Aorta (tissue), 5 donors: ENCODE measurements around the gene PAMR1. TPM values are rescaled to one million over a fixed set of nuclear protein-coding genes. Genes with fewer than 3 reads are reported as not detected.

Source experiments
- ATAC-seq: fragments of 200-7000 bp; cut with Tn5 transposase; one replicate; pipeline ENCODE4 v1.9.1; 2022; ENCODE audit warnings: moderate library complexity; ENCODE audit not compliant: low FRiP score
- DNase-seq, 2 donors: peaks; one replicate each; pipeline ENCODE4 v3.0.0-alpha.2; 2020
- H3K27ac ChIP-seq, 2 donors: one replicate each; pipeline ENCODE4 v1.5.1; 2013; ENCODE audit warnings: low read length in 2 of 2, mild to moderate bottlenecking in 2 of 2, moderate library complexity in 2 of 2, control low read depth in 1 of 2, inconsistent platforms in 1 of 2, low read depth in 1 of 2
- H3K27me3 ChIP-seq, 2 donors: one replicate each; pipeline ENCODE4 v1.6.1; 2013; ENCODE audit warnings: control low read depth in 1 of 2, low read length in 1 of 2, mild to moderate bottlenecking in 1 of 2, moderate library complexity in 1 of 2; ENCODE audit not compliant: insufficient read depth in 2 of 2, control insufficient read depth in 1 of 2
- H3K36me3 ChIP-seq, 2 donors: one replicate each; pipeline ENCODE4 v1.6.1; 2013; ENCODE audit warnings: control low read depth in 1 of 2, low read length in 1 of 2, mild to moderate bottlenecking in 1 of 2; ENCODE audit not compliant: insufficient read depth in 2 of 2, control insufficient read depth in 1 of 2
- H3K4me1 ChIP-seq, 2 donors: one replicate each; pipeline ENCODE4 v1.6.1; 2013; ENCODE audit warnings: low read length in 2 of 2, control low read depth in 1 of 2, mild to moderate bottlenecking in 1 of 2, moderate library complexity in 1 of 2; ENCODE audit not compliant: insufficient read depth in 2 of 2, control insufficient read depth in 1 of 2
- H3K4me3 ChIP-seq, 2 donors: one replicate each; pipeline ENCODE4 v1.5.1; 2013; ENCODE audit warnings: low read length in 2 of 2, control low read depth in 1 of 2, mild to moderate bottlenecking in 1 of 2
- H3K9me3 ChIP-seq: one replicate; pipeline ENCODE4 v1.6.1; 2013; ENCODE audit warnings: mild to moderate bottlenecking, low read length; ENCODE audit not compliant: control insufficient read depth
- WGBS, 2 donors: extraction: QIAGEN DNeasy Blood & Tissue Kit; methylation state at CpG; one replicate each; pipeline ENCODE4 v1.1.7; 2013; 5-methylcytosine and 5-hydroxymethylcytosine counted together
- intact Hi-C, 2 donors: fragments of 100-400 bp; cut with DNase I; formaldehyde crosslinking; loops; one replicate each; pipeline versions ENCODE4 v1.14.2 to v1.15.0; 2022
- polyA plus RNA-seq, 2 donors: library from polyadenylated mRNA; stranded (reverse); fragments of 200-250 nt; gene quantifications; one replicate each; pipeline ENCODE4 v1.2.3, GENCODE V29; 2013
- total RNA-seq, 2 donors: library from RNA; stranded (reverse); fragmentation: NEBNext Ultra II Directional; extraction: Animal tissue kit (Norgen Biotek cat#: 25700); gene quantifications; one replicate each; pipeline ENCODE4 v1.2.1, GENCODE V29; 2021
- donor health status: healthy with polysubstance abuse.
- donor health status: Bipolar disorder and iron deficiency.
- donor health status: DM: no; HTN: no; CAD: no.
- donor health status: DM: no; HTN: no; CAD: no.
- donor health status: DM: yes; HTN: yes; CAD: no.

Gene PAMR1
- total and polyA plus RNA-seq, 4 donors: 0.69 to 3.1 (median 2.2) TPM

DNA sequence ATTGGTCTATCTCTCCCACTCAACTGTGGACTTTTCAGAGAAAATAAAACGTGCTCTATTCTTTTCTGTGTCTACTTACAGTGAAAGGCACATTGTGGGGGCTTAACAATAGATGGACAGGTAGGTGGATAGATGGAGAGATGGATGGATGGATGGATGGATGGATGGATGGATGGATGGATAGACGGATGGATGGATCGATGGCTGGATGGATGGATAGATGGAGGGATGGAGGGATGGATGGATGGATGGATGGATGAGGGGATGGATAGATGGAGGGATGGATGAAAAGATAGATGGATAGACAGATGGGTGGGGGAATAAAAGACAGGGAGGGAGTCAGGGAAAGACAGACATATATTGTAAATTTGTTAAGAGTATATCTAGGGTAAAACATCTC, 91.8 kb downstream of the PAMR1 start:
- ATAC-seq (no peak), DNase-seq (no peak)
- H3K27me3 ChIP-seq: no peaks in the 10 kb centered on the region
- 69 to 79% methylated on average over 3 of the region's 3 CpGs for WGBS, 2 donors
- peaks cover 1% of the 10 kb centered on the region for H3K9me3 ChIP-seq
- no peaks in the 10 kb centered on the region for H3K36me3 ChIP-seq
- intact Hi-C loops: no loop called here
- H3K27ac ChIP-seq: no peak overlapping the region
- no peak overlapping the region for H3K4me3 ChIP-seq
- no peaks in the 10 kb centered on the region for H3K4me1 ChIP-seq

DNA sequence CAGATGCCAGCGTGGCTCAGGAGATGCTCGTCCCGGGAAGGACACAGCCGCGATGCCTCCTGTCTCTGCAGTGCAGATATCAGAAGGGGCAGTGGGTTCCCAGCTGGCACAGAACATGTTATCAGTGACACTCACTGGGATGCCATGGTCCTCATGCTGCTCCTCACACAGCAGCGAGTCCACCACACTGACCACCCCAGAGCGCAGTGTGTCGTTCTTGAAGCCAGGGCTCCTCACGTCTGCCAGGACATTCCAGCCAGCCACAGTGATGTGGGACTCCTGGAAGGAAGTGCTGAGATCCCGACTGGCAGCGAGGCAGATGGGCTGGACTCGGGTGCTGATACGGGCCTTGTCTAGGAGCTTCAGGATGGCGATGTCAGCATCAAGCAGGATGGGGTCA, 93.0 kb downstream of the PAMR1 start:
- no peaks in the 10 kb centered on the region for H3K27me3 ChIP-seq
- H3K9me3 ChIP-seq: peaks cover 1% of the 10 kb centered on the region
- no peaks in the 10 kb centered on the region for H3K4me1 ChIP-seq
- H3K4me3 ChIP-seq: no peak overlapping the region
- intact Hi-C loops: no loop called here
- ATAC-seq (no peak), DNase-seq (no peak)
- H3K27ac ChIP-seq: no peak overlapping the region
- no peaks in the 10 kb centered on the region for H3K36me3 ChIP-seq
- WGBS, 2 donors: 90 to 92% methylated on average over 14 of the region's 14 CpGs

DNA sequence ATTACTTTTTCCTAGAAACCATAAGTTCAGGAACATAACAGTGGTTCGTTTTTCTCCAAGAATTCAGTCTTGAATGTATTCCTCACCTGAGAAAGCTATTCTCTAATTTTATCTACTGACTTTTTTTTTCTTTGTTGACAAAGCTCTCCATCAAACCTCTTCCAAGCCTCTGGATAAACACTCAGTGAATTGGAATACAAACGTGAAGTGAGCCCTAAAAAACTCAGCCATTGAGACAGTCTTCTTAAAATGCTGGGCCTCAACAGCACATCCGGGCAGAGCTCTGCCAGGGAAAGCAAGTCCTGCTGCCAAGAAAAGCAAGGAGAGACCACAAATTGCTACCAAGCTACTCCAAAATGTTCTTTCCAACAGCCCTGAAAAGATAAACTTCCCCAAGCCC, 98.3 kb downstream of the PAMR1 start:
- Histone ChIP-seq H3K4me3 (no peak overlapping the region), H3K36me3 (no peaks in the 10 kb centered on the region), H3K4me1 (no peaks in the 10 kb centered on the region), H3K27ac (no peak overlapping the region), H3K27me3 (no peaks in the 10 kb centered on the region), H3K9me3 (no peaks in the 10 kb centered on the region)
- intact Hi-C loops: no loop called here
- DNase-seq (no peak), ATAC-seq (peak; percentile 48)
- 2 to 4% methylated on average over 3 of the region's 3 CpGs for WGBS, 2 donors

DNA sequence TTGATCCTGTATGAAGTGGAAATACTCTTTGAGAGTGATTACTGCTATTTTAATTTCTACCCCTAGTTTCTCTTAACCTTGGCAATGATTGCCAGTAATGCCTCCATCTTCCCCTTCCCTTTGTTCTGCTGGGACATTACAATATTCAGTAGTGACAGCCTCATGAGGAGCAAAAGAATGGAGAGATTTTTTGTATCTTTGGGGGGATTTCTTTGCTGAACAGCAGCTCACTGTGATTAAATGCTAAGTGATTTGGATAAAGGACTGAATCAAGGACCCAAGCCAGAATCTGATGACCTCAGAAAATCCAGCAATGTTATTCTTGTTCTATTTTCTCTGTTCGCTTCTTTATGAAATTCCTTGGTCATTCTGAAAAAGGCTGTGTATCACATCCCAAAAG, 99.1 kb downstream of the PAMR1 start:
- intact Hi-C loops: no loop called here
- no peaks in the 10 kb centered on the region for H3K4me1 ChIP-seq
- H3K27me3 ChIP-seq: peaks cover 0 to 1% of the 10 kb centered on the region in 2 donors
- WGBS, 2 donors: 2 to 4% methylated on average over 1 of the region's 1 CpG
- ATAC-seq (no peak), DNase-seq (no peak)
- no peaks in the 10 kb centered on the region for H3K36me3 ChIP-seq
- no peak overlapping the region for H3K4me3 ChIP-seq
- H3K9me3 ChIP-seq: no peaks in the 10 kb centered on the region
- no peak overlapping the region for H3K27ac ChIP-seq

DNA sequence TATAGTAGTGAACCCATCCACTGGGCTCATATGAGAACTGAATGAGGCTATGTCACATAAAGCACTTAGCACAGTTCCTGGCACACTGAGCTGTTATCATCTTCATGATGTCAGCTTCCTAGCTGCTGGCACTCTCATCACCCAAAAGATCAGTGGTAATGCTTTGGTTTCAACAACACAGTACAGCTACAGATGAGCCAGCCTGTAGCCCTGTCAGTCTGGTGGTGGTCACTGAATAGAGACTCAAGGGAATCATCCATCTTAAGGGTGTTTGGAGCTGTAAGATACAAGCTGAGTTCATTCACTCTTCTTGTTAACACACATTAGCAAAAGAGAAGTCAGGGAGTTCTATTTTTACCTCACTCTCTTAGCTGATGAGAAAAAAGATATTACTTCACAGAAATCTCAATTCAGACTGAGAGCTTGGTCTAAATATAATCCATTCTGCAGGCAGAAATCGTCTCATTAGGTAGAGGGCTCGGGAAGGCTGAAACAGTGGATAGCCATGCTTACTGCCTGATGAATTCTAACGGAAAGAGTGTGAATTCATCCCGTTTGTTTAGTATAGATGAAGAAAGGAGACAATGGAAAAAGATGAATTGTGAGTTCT, 99.7 kb downstream of the PAMR1 start:
- Histone ChIP-seq H3K4me3 (no peak overlapping the region), H3K27ac (no peak overlapping the region), H3K9me3 (no peaks in the 10 kb centered on the region), H3K36me3 (no peaks in the 10 kb centered on the region), H3K27me3 (peaks cover 0 to 2% of the 10 kb centered on the region in 2 donors), H3K4me1 (no peaks in the 10 kb centered on the region)
- intact Hi-C loops: no loop called here
- 18 to 27% methylated on average over 4 of the region's 4 CpGs for WGBS, 2 donors
- ATAC-seq (no peak), DNase-seq (no peak)

GRCh38 chr11:35424157-35424940, 101.1 kb downstream of the PAMR1 start:
- Histone ChIP-seq H3K9me3 (no peaks in the 10 kb centered on the region), H3K27ac (no peak overlapping the region), H3K4me3 (no peak overlapping the region), H3K36me3 (no peaks in the 10 kb centered on the region), H3K27me3 (peaks cover 0 to 2% of the 10 kb centered on the region in 2 donors), H3K4me1 (no peaks in the 10 kb centered on the region)
- 70 to 85% methylated on average over 4 of the region's 4 CpGs for WGBS, 2 donors
- intact Hi-C loops: no loop called here
- ATAC-seq: no peak
- no peak for DNase-seq

DNA sequence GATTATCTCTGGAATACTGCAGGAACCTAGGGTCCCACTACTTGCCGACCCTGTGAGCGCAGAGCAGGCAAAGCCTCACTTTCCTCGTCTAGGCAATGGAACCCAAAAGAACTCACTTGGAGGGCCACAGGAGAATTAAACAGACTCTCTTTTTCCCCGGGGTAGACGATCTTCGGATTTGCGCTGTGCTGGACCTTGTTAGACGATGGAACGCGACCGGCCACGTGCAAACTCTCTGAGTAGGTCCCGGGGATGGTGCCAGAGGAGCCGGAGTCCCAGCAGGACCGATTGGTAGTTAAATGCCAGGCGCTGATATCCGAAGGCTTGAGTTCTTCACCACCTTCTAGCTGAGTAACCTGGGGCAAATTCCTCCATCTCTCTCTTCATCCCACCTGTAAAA, 105.0 kb downstream of the PAMR1 start:
- WGBS, 2 donors: 9 to 14% methylated on average over 17 of the region's 17 CpGs
- intact Hi-C loops: no loop called here
- H3K4me3 ChIP-seq: peak overlapping the region; percentile 28 to 34
- DNase-seq (no peak), ATAC-seq (peak; percentile 34)
- no peaks in the 10 kb centered on the region for H3K36me3 ChIP-seq
- H3K27me3 ChIP-seq: peaks cover 0 to 4% of the 10 kb centered on the region in 2 donors
- H3K27ac ChIP-seq: no peak overlapping the region
- no peaks in the 10 kb centered on the region for H3K9me3 ChIP-seq
- no peaks in the 10 kb centered on the region for H3K4me1 ChIP-seq

DNA sequence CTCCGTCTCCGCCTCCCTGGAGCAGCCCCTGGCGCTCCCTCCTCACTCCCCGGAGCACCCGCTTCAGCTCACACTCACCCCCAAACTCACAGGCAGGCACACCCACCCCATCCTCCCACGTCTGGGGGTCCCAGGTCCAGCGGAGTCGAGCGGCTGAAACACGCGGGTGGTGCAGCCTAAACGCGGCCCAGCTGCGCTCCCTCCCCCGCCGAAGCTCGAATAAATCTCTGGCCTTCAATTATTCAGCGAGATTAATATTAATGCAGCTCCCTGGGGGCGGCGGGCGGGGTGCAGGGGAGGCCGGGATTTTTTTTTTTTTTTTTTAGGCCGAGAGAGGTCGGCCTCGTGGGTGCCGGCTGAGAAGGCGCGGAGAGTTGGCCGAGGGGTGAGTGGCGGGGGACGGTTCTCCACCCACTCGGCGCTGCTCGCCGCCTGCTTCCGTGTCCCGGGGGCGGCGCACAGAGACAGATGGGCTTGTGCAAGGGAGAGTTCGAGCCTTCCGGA, 105.5 kb downstream of the PAMR1 start:
- H3K4me1 ChIP-seq: no peaks in the 10 kb centered on the region
- DNase-seq (no peak), ATAC-seq (peak; percentile 31)
- no peaks in the 10 kb centered on the region for H3K36me3 ChIP-seq
- H3K9me3 ChIP-seq: no peaks in the 10 kb centered on the region
- H3K27me3 ChIP-seq: peaks cover 0 to 4% of the 10 kb centered on the region in 2 donors
- intact Hi-C loops: no loop called here
- 1% methylated on average over 32 to 41 of the region's 41 CpGs for WGBS, 2 donors
- no peak overlapping the region for H3K27ac ChIP-seq
- H3K4me3 ChIP-seq: peak overlapping the region; percentile 28 to 34
